Measurements from ENCODE around the gene RPL10A.

DNA sequence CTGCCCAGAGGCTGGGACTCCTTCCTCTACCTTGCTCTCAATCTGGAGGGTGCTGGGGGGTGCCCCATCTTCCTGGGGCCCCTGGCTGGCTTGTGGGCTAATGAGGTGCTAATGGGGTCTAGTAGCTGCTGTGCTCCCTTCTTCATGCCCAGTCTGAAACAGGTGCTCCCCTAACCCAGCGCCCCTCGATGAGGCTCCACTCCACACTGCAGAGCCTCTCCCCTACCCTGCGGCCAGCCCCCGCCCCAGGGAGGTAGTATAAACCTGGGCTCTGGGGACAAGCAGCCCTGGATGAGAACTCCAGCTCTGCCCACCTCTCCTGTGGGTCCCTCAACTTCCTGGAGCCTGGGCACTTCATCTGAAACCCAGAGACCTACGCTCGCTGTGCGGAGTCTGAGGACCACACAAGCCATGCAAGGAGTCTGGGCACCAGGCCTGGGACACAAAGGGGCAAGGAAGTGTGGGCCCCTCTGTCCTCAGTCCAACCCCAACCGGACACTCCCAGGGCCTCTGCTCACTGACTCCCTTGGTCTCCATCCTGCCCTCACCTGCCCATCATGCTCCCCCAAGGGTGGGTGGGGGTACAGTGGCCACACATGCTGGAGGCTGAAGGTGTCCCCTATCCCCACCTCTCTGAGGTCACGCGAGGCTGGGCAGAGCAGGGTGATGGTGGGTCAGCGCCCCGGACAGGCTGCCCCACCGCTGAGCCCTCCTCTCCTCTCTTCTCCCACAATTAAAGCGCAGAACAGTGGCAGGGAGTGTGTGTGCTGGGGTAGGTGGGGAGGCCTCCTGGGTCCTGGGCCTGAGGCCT, 6.1 kb downstream of the RPL10A start:
- TF ChIP-seq, protein P1, sequence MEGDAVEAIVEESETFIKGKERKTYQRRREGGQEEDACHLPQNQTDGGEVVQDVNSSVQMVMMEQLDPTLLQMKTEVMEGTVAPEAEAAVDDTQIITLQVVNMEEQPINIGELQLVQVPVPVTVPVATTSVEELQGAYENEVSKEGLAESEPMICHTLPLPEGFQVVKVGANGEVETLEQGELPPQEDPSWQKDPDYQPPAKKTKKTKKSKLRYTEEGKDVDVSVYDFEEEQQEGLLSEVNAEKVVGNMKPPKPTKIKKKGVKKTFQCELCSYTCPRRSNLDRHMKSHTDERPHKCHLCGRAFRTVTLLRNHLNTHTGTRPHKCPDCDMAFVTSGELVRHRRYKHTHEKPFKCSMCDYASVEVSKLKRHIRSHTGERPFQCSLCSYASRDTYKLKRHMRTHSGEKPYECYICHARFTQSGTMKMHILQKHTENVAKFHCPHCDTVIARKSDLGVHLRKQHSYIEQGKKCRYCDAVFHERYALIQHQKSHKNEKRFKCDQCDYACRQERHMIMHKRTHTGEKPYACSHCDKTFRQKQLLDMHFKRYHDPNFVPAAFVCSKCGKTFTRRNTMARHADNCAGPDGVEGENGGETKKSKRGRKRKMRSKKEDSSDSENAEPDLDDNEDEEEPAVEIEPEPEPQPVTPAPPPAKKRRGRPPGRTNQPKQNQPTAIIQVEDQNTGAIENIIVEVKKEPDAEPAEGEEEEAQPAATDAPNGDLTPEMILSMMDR (optimal IDR thresholded peaks at IDR 0.05 in 1 of 3, IDR thresholded peaks at IDR 0.05 in 1 of 3, conservative IDR thresholded peaks at IDR 0.05 in 1 of 3; ENCODE audit: extremely low read depth in 1 of 3, insufficient read depth in 2 of 3, low read length in 3 of 3), result no peak
- no peak for TF ChIP-seq EZH2 (IDR thresholded peaks at IDR 0.05; ENCODE audit: low read length)
